Pons (tissue), 1 donor: ENCODE measurements around the gene RTP5.
"Not testable (repeated sequence)": the region's sequence is repeated elsewhere in the genome, so short reads cannot be mapped to it uniquely, and the experiment has no call there.

ENCODE experiments used
- DNase-seq: peaks from one replicate; pipeline ENCODE4 v3.0.0-alpha.2; 2016; ENCODE audit warnings: low spot score

The RTP5 gene

GRCh38 chr2:241902357-241902991 is 32.9 kb downstream of the RTP5 start:
- DNase-seq: no peak

DNA sequence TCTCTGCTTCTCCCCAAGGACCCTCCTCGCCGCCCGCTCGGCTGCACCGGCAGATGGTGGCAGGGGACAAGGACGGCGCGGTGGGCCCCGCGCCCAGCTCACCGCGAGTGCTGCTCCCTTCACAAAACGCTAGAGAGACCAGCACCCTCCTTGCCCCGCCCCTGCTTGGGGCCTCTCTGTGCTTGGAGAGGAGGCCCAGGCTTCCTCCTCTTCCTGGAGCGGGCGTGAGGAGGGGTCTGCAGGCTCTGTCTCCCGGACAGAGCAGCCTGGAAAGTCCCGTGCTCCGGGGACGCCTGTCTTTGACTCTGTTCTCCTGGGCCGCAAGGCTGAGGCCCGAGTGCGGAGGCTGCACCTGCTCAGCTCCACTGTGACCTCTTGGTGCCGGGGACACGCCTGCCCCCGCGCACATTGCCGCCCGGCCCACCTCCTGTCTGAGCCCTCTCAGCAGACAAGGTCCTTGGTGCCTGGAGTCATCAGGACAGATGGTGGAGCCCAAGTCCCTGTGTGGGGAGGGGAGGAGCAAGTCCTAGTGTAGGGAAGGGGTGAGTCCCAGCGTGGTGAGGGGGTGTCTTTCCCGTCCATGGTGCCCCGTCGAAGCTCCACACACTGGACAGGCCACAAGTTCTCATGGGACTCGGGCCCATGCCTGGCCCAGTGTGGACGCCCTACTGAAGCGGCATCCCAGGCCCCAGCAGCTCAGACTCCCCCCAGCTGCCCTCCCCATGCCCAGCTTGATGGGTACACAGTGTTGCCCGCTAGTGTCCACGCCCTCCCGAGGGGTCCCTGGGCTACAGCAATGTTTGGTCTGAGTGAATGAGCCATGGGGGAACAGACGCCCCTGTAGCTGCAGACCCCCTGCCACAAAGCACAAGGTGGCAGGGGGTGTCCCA is 33.8 kb downstream of the RTP5 start:
- no peak for DNase-seq

- DNase-seq: no peak
These were observed 34.6 kb downstream of the RTP5 start for GRCh38 chr2:241904011-241904718.

GRCh38 chr2:241904791-241905710 is 35.5 kb downstream of the RTP5 start:
- no peak for DNase-seq

GRCh38 chr2:241905716-241906377 is 36.3 kb downstream of the RTP5 start:
- DNase-seq: no peak

GRCh38 chr2:241906378-241906770 is 36.8 kb downstream of the RTP5 start:
- DNase-seq: not testable (repeated sequence)

GRCh38 chr2:241906826-241907570 is 37.5 kb downstream of the RTP5 start:
- no peak for DNase-seq

DNA sequence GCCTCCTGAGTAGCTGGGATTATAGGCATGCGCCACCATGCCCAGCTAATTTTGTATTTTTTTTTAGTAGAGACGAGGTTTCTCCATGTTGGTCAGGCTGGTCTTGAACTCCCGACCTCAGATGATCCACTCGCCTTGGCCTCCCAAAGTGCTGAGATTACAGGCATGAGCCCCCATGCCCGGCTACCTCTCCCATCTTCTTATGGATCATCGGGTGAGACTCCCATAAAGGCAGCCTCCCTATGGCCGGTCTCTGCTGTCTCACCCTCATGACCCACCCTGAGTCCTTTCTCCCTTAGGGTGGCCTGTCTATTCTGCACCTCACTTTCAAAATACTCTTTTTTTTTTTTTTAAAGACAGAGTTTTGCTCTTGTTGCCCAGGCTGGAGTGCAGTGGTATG is 38.3 kb downstream of the RTP5 start:
- DNase-seq: not testable (repeated sequence)

GRCh38 chr2:241908686-241909420 is 39.3 kb downstream of the RTP5 start:
- DNase-seq: no peak

DNA sequence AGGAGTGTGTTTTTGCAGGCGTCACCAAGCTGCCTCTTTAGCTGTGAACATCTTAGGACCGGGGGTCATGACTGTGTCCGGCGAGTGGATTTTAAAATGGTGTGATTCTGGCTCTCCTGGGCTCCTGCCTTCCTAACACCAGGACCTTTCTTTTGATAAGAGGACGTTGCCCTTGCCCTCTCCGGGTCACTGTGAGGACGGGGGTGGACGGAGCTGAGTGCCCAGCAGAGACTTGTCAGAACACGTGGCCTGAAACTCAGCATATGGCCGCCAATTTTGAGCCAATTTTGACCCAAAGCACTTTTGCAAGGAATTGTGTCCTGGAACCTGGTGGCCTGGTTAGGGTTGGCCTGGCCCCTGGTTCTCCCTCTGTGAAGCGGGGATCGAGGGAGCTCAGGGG is 40.2 kb downstream of the RTP5 start:
- no peak for DNase-seq

GRCh38 chr2:241910604-241911520 is 41.3 kb downstream of the RTP5 start:
- DNase-seq: no peak

DNA sequence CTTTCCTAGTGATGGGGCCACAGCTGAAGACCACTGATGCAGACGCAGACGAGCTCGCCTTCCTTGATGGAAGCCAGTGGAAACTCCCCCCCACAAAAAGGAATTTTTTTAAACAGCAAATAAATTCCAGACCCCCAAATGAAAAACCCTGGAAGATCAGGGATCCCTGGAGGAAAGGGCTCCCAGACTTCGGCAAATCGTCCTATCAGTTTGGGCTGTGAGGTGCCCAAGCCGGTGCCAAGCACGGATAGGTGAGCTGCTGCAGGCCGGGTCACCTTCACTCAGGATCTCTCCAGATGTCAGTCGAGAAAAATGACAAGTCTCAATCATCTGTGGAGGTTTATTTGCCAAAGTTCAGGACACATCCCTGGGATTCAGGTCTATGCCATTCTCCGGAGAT is 42.0 kb downstream of the RTP5 start:
- DNase-seq: no peak

DNA sequence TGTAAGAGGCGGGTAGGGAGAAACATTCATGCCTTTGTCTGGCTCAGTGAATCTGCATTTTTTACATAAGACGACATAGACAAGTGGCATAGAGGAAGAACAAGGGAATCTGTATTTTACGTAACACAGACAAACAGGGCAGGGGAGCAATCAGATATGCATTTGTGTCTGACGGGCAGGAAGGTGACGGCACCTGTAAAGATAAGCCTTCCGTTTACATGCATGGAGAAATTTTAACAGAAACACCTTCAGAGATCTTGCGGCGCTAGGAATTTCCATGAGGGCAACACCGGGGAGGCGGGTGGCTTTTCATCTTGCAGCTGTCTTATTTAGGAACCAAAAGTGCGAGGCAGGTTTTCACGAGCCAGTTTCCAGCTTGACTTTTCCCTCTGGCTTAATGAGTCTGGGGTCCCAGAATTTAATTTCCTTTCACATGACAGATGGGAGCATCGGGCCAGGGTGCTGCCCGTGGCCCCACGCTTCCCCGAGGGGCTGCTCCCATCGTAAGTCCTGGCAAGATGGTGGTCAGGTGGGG is 42.6 kb downstream of the RTP5 start:
- DNase-seq: no peak

DNA sequence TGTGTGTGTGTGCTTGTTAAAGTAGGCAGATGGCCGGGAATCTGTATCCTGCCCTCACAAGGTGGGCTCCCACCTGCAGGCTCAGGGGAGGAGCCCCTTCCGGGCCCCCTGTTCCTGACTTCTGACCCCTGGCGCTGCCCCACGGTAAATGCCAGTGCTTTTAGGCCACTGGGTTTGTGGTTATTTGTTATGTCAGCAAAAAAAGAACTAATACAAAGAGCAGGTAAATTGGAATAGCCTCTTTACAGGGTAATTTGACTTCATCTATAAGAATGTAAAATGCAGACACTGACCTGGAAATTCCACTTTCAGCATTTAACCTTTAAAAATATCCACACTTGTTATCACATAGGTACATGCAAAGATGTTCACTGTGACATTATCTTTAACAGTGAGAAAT is 44.2 kb downstream of the RTP5 start:
- DNase-seq: no peak

DNA sequence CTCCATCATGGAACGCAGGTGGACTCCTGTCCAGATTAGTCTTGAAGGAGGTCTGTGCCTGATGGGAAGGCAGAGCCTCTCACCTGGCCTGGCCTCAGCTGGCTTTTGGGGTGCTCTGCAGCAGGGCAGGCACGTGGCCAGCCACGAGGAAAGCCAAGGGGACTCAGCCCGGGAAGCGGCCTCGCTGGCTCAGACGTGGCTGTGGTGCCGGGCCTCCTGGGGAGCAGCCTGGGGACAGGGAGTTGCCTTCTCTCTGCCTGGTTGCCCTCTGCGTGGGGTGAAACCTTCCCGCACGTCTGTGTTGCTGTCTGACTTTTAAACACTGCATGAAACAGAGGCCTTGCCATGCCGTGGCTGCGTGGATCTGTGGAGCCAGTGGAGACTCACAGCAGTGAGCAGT is 45.0 kb downstream of the RTP5 start:
- no peak for DNase-seq

DNA sequence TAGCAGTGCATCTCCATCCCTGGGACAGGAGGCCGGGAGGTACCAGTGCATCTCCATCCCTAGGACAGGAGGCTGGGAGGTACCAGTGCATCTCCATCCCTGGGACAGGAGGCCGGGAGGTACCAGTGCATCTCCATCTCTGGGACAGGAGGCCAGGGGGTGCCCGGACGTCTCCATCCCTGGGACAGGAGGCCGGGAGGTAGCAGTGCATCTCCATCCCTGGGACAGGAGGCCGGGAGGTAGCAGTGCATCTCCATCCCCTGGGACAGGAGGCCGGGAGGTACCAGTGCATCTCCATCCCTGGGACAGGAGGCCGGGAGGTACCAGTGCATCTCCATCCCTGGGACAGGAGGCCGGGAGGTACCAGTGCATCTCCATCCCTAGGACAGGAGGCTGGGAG is 52.1 kb downstream of the RTP5 start:
- not testable (repeated sequence) for DNase-seq

DNA sequence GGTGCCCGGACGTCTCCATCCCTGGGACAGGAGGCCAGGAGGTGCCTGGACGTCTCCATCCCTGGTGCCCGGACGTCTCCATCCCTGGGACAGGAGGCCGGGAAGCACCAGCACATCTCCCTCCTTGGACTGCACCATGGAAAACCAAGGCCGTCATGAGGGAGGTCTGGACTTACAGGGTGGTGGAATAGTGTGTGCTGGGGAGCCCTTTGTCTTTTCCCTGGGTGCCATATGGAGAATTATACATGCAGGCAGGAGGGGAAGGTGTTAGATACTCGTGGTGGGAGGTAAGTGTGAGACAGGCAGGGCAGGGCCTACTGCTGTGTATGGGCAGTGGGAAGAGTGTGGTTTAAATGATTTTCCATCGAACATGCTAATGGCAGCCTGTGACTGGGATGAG is 52.9 kb downstream of the RTP5 start:
- no peak for DNase-seq

DNA sequence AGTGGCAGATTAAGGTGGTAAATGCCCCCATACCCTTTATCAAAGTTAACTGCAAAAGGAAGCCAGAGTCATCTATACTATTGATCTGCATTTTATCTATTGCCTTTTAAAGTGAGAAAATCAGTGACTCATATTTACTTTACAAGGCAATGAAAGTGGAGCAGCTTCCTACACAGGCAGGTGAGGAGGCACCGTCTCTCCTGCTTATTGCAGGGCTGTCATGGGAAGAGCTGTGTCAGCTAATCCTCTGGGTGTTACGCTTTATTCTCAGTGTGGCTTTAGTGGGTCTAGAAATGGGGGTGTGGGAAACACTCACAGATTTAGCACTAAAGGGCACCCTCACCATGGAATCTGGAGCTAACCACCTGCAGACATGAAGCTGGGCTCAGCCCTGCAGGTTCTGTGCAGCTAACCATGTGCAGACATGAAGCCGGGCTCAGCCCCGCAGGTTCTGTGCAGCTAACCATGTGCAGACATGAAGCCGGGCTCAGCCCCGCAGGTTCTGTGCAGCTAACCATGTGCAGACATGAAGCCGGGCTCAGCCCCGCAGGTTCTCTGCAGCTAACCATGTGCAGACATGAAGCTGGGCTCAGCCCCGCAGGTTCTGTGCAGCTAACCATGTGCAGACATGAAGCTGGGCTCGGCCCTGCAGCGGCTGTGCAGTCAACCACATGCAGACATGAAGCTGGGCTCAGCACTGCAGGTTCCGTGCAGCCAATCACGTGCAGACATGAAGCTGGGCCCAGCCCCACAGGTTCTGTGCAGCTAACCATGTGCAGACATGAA is 53.5 kb downstream of the RTP5 start:
- not testable (repeated sequence) for DNase-seq
